ENCODE measurements around the gene SURF2.
"Not testable (repeated sequence)": the region's sequence is repeated elsewhere in the genome, so short reads cannot be mapped to it uniquely, and the experiment has no call there.

Gene SURF2

GRCh38 chr9:133327021-133327420, 29.3 kb upstream of the SURF2 start:
- not testable (repeated sequence) for H3K4me3 ChIP-seq (ENCODE audit: low read length in 2 of 2); H3K4me1 ChIP-seq (ENCODE audit: control insufficient read depth in 2 of 2, insufficient read depth in 2 of 2, low read length in 2 of 2); H3K9ac ChIP-seq (ENCODE audit: low read depth in 1 of 2, low read length in 2 of 2); H3K9me3 ChIP-seq (ENCODE audit: control insufficient read depth in 2 of 2, low read length in 2 of 2); H3K27me3 ChIP-seq (ENCODE audit: control insufficient read depth in 2 of 2, insufficient read depth in 2 of 2, low read length in 2 of 2); H3K27ac ChIP-seq (ENCODE audit: low read depth in 2 of 2, low read length in 2 of 2)
- H3K36me3 ChIP-seq (ENCODE audit: control insufficient read depth in 2 of 2, insufficient read depth in 2 of 2, low read length in 2 of 2) = peaks cover 11 to 14% of the 10 kb centered on the region in 2 donors

- Histone ChIP-seq H3K27ac (ENCODE audit: low read depth in 2 of 2, low read length in 2 of 2) (no peak overlapping the region), H3K27me3 (ENCODE audit: control insufficient read depth in 2 of 2, insufficient read depth in 2 of 2, low read length in 2 of 2) (no peaks in the 10 kb centered on the region), H3K4me3 (ENCODE audit: low read length in 2 of 2) (no peak overlapping the region), H3K4me1 (ENCODE audit: control insufficient read depth in 2 of 2, insufficient read depth in 2 of 2, low read length in 2 of 2) (peaks cover 0 to under 1% of the 10 kb centered on the region in 2 donors), H3K9me3 (ENCODE audit: control insufficient read depth in 2 of 2, low read length in 2 of 2) (no peaks in the 10 kb centered on the region), H3K36me3 (ENCODE audit: control insufficient read depth in 2 of 2, insufficient read depth in 2 of 2, low read length in 2 of 2) (peaks cover 20 to 23% of the 10 kb centered on the region in 2 donors), H3K9ac (ENCODE audit: low read depth in 1 of 2, low read length in 2 of 2) (no peak overlapping the region)
These were observed 28.4 kb upstream of the SURF2 start for GRCh38 chr9:133327834-133328484.

- H3K4me3 ChIP-seq (ENCODE audit: low read length in 2 of 2); H3K27me3 ChIP-seq (ENCODE audit: control insufficient read depth in 2 of 2, insufficient read depth in 2 of 2, low read length in 2 of 2); H3K27ac ChIP-seq (ENCODE audit: low read depth in 2 of 2, low read length in 2 of 2); H3K9ac ChIP-seq (ENCODE audit: low read depth in 1 of 2, low read length in 2 of 2); H3K9me3 ChIP-seq (ENCODE audit: control insufficient read depth in 2 of 2, low read length in 2 of 2): not testable (repeated sequence)
- peaks cover 13 to 15% of the 10 kb centered on the region in 2 donors for H3K4me1 ChIP-seq (ENCODE audit: control insufficient read depth in 2 of 2, insufficient read depth in 2 of 2, low read length in 2 of 2)
- H3K36me3 ChIP-seq (ENCODE audit: control insufficient read depth in 2 of 2, insufficient read depth in 2 of 2, low read length in 2 of 2) = peaks cover 32 to 34% of the 10 kb centered on the region in 2 donors
These were observed 26.8 kb upstream of the SURF2 start for GRCh38 chr9:133329306-133330156.

- Histone ChIP-seq H3K9ac (ENCODE audit: low read depth in 1 of 2, low read length in 2 of 2) (no peak overlapping the region), H3K9me3 (ENCODE audit: control insufficient read depth in 2 of 2, low read length in 2 of 2) (no peaks in the 10 kb centered on the region), H3K27ac (ENCODE audit: low read depth in 2 of 2, low read length in 2 of 2) (no peak overlapping the region), H3K4me3 (ENCODE audit: low read length in 2 of 2) (no peak overlapping the region), H3K4me1 (ENCODE audit: control insufficient read depth in 2 of 2, insufficient read depth in 2 of 2, low read length in 2 of 2) (peaks cover 18 to 21% of the 10 kb centered on the region in 2 donors), H3K27me3 (ENCODE audit: control insufficient read depth in 2 of 2, insufficient read depth in 2 of 2, low read length in 2 of 2) (no peaks in the 10 kb centered on the region), H3K36me3 (ENCODE audit: control insufficient read depth in 2 of 2, insufficient read depth in 2 of 2, low read length in 2 of 2) (peaks cover 32 to 34% of the 10 kb centered on the region in 2 donors)
These were observed 25.1 kb upstream of the SURF2 start for GRCh38 chr9:133331221-133331620.

DNA sequence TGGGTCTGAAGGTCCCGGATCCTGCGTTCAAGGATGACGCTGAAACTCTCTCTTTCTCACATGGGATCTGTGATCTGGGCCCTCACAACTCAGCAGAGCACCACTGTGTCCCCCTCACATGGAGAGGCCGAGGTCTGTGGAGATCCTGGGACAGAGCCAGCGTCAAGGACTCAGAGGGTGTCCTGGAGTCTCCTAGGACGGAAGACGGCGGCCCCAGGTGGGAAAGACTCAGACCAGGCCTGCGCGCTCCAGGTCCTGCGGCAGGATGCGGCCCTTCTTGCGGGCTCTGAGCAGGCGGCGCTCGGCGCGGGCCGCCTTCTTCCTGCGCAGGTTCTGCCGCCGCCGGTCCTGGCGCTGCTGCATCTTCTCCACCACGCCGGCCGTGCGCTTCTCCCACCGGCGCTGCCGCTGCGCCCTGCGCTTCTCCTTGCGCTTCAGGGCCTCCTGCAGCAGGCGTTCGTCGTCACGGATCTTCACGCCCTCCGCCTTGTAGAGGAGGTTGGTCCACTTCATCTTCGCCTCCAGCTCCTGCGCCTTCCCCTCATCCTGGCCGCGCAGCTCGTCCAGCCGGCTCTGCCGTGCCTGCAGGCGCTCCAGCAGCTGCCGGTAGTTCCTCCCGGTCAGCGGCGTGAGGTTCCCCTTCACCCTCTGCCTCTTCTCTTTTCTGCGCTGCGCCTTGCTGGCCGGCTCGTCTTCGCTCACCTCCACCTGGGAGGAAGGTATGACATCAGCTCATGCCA, 24.5 kb upstream of the SURF2 start:
- Histone ChIP-seq H3K27me3 (ENCODE audit: control insufficient read depth in 2 of 2, insufficient read depth in 2 of 2, low read length in 2 of 2) (no peaks in the 10 kb centered on the region), H3K36me3 (ENCODE audit: control insufficient read depth in 2 of 2, insufficient read depth in 2 of 2, low read length in 2 of 2) (peaks cover 32 to 34% of the 10 kb centered on the region in 2 donors), H3K9me3 (ENCODE audit: control insufficient read depth in 2 of 2, low read length in 2 of 2) (no peaks in the 10 kb centered on the region), H3K27ac (ENCODE audit: low read depth in 2 of 2, low read length in 2 of 2) (no peak overlapping the region), H3K9ac (ENCODE audit: low read depth in 1 of 2, low read length in 2 of 2) (no peak overlapping the region), H3K4me1 (ENCODE audit: control insufficient read depth in 2 of 2, insufficient read depth in 2 of 2, low read length in 2 of 2) (peaks cover 22 to 25% of the 10 kb centered on the region in 2 donors), H3K4me3 (ENCODE audit: low read length in 2 of 2) (no peak overlapping the region)

- Histone ChIP-seq H3K27me3 (ENCODE audit: control insufficient read depth in 2 of 2, insufficient read depth in 2 of 2, low read length in 2 of 2) (no peaks in the 10 kb centered on the region), H3K27ac (ENCODE audit: low read depth in 2 of 2, low read length in 2 of 2) (no peak overlapping the region), H3K36me3 (ENCODE audit: control insufficient read depth in 2 of 2, insufficient read depth in 2 of 2, low read length in 2 of 2) (peaks cover 32 to 34% of the 10 kb centered on the region in 2 donors), H3K9me3 (ENCODE audit: control insufficient read depth in 2 of 2, low read length in 2 of 2) (no peaks in the 10 kb centered on the region), H3K4me1 (ENCODE audit: control insufficient read depth in 2 of 2, insufficient read depth in 2 of 2, low read length in 2 of 2) (peaks cover 22 to 25% of the 10 kb centered on the region in 2 donors), H3K4me3 (ENCODE audit: low read length in 2 of 2) (no peak overlapping the region), H3K9ac (ENCODE audit: low read depth in 1 of 2, low read length in 2 of 2) (no peak overlapping the region)
These were observed 24.0 kb upstream of the SURF2 start for GRCh38 chr9:133332381-133332730.

GRCh38 chr9:133333011-133333410, 23.3 kb upstream of the SURF2 start:
- H3K4me1 ChIP-seq (ENCODE audit: control insufficient read depth in 2 of 2, insufficient read depth in 2 of 2, low read length in 2 of 2) = peaks cover 22 to 25% of the 10 kb centered on the region in 2 donors
- H3K27ac ChIP-seq (ENCODE audit: low read depth in 2 of 2, low read length in 2 of 2) = no peak overlapping the region
- H3K27me3 ChIP-seq (ENCODE audit: control insufficient read depth in 2 of 2, insufficient read depth in 2 of 2, low read length in 2 of 2) = no peaks in the 10 kb centered on the region
- no peaks in the 10 kb centered on the region for H3K9me3 ChIP-seq (ENCODE audit: control insufficient read depth in 2 of 2, low read length in 2 of 2)
- H3K9ac ChIP-seq (ENCODE audit: low read depth in 1 of 2, low read length in 2 of 2) = no peak overlapping the region
- peaks cover 32 to 34% of the 10 kb centered on the region in 2 donors for H3K36me3 ChIP-seq (ENCODE audit: control insufficient read depth in 2 of 2, insufficient read depth in 2 of 2, low read length in 2 of 2)
- peak overlapping the region in 1 of 2 donors; percentile 26 for H3K4me3 ChIP-seq (ENCODE audit: low read length in 2 of 2)

DNA sequence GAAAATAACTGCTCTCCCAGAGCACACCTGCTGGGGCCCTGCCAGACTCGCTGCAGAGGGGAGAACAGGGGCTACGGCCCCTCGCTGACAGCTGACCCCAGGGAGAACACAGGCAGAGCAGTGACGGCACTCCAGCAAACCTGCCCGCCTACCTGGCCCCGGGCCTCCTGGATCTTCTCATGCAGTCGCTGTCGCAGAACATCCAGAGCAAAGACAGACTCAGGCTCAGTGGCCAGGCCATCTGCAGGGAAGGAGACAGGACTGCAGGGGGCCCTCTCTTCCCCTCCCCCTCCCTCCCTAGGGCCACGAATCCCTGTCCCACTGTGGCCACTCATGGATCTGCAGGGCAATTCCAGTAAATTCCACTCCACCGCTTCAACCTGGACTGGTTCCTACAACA, 22.8 kb upstream of the SURF2 start:
- H3K4me1 ChIP-seq (ENCODE audit: control insufficient read depth in 2 of 2, insufficient read depth in 2 of 2, low read length in 2 of 2) = peaks cover 22 to 25% of the 10 kb centered on the region in 2 donors

GRCh38 chr9:133334161-133334560, 22.2 kb upstream of the SURF2 start:
- peaks cover 22 to 25% of the 10 kb centered on the region in 2 donors for H3K4me1 ChIP-seq (ENCODE audit: control insufficient read depth in 2 of 2, insufficient read depth in 2 of 2, low read length in 2 of 2)
- H3K9me3 ChIP-seq (ENCODE audit: control insufficient read depth in 2 of 2, low read length in 2 of 2) = no peaks in the 10 kb centered on the region
- peak overlapping the region; percentile 52 to 77 for H3K9ac ChIP-seq (ENCODE audit: low read depth in 1 of 2, low read length in 2 of 2)
- peaks cover 32 to 34% of the 10 kb centered on the region in 2 donors for H3K36me3 ChIP-seq (ENCODE audit: control insufficient read depth in 2 of 2, insufficient read depth in 2 of 2, low read length in 2 of 2)
- peak overlapping the region; percentile 2 to 85 for H3K4me3 ChIP-seq (ENCODE audit: low read length in 2 of 2)
- no peaks in the 10 kb centered on the region for H3K27me3 ChIP-seq (ENCODE audit: control insufficient read depth in 2 of 2, insufficient read depth in 2 of 2, low read length in 2 of 2)
- H3K27ac ChIP-seq (ENCODE audit: low read depth in 2 of 2, low read length in 2 of 2) = peak overlapping the region; percentile 61 to 76

More for the DNA sequence above, 22.8 kb upstream of the SURF2 start:
- H3K9me3 ChIP-seq (ENCODE audit: control insufficient read depth in 2 of 2, low read length in 2 of 2) = no peaks in the 10 kb centered on the region
- peak overlapping the region; percentile 61 to 72 for H3K27ac ChIP-seq (ENCODE audit: low read depth in 2 of 2, low read length in 2 of 2)
- H3K27me3 ChIP-seq (ENCODE audit: control insufficient read depth in 2 of 2, insufficient read depth in 2 of 2, low read length in 2 of 2) = no peaks in the 10 kb centered on the region
- H3K4me3 ChIP-seq (ENCODE audit: low read length in 2 of 2) = peak overlapping the region in 1 of 2 donors; percentile 26
- H3K36me3 ChIP-seq (ENCODE audit: control insufficient read depth in 2 of 2, insufficient read depth in 2 of 2, low read length in 2 of 2) = peaks cover 32 to 34% of the 10 kb centered on the region in 2 donors
- peak overlapping the region in 1 of 2 donors; percentile 14 for H3K9ac ChIP-seq (ENCODE audit: low read depth in 1 of 2, low read length in 2 of 2)

GRCh38 chr9:133334888-133335287, 21.5 kb upstream of the SURF2 start:
- peak overlapping the region; percentile 64 to 77 for H3K9ac ChIP-seq (ENCODE audit: low read depth in 1 of 2, low read length in 2 of 2)
- peaks cover 32 to 36% of the 10 kb centered on the region in 2 donors for H3K36me3 ChIP-seq (ENCODE audit: control insufficient read depth in 2 of 2, insufficient read depth in 2 of 2, low read length in 2 of 2)
- H3K27ac ChIP-seq (ENCODE audit: low read depth in 2 of 2, low read length in 2 of 2) = peak overlapping the region; percentile 50 to 76
- not testable (repeated sequence) for H3K9me3 ChIP-seq (ENCODE audit: control insufficient read depth in 2 of 2, low read length in 2 of 2); H3K27me3 ChIP-seq (ENCODE audit: control insufficient read depth in 2 of 2, insufficient read depth in 2 of 2, low read length in 2 of 2)
- H3K4me3 ChIP-seq (ENCODE audit: low read length in 2 of 2) = peak overlapping the region; percentile 2 to 85
- H3K4me1 ChIP-seq (ENCODE audit: control insufficient read depth in 2 of 2, insufficient read depth in 2 of 2, low read length in 2 of 2) = peaks cover 22 to 25% of the 10 kb centered on the region in 2 donors

All from mucosa of rectum (tissue), 2 donors.